Measurements from ENCODE around the gene ATP13A3.

DNA sequence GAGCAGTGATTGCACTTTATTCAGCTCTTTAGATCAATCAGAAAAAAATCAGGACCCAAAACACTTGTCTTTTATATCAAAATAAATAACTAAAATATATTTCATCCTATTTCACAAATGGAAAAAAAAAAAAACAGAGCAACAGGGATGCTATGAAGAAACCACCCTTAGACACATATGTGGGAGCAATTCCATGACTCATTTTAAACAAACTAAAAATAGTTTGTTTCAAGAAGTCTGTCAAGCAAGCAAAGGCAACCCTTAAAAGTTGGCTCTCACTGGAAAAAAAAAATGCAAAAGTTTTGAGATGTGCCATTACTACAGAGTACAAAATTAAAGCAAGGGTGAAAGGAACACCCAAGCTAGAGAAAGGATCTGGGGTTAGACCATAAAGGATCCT, 5.7 kb downstream of the ATP13A3 start:
- TF ChIP-seq CTCF (IDR thresholded peaks at IDR 0.05; ENCODE audit: low read depth, low read length) (no peak), POLR2A (IDR thresholded peaks at IDR 0.05; ENCODE audit: extremely low read depth, insufficient read length) (no peak), MAX (IDR thresholded peaks at IDR 0.05; ENCODE audit: low read depth, low read length) (no peak), MYC (IDR thresholded peaks at IDR 0.05; ENCODE audit: low read depth, low read length) (no peak)
